A549 (cell line): ENCODE data around the gene ERMN.

Experiments
- BCL3 ChIP-seq: fragments of >200 bp; sonication (Bioruptor Twin); formaldehyde crosslinking; IDR thresholded peaks from 3 replicates; pipeline ENCODE4 v1.6.1; 2016
- BHLHE40 ChIP-seq: IDR thresholded peaks from 2 replicates; pipeline ENCODE4 v1.6.1; 2012; ENCODE audit warnings: low read depth, low read length, inconsistent platforms
- CEBPB ChIP-seq, 2 experiments: fragments of >200 bp in 1 of 2; sonication (Bioruptor Twin) in 1 of 2; formaldehyde crosslinking in 1 of 2; IDR thresholded peaks; 2 replicates each; pipeline ENCODE4 v1.6.1; 2012 to 2016
- CTCF ChIP-seq: fragments of >200 bp; sonication (Bioruptor Twin); formaldehyde crosslinking; IDR thresholded peaks from 3 replicates; pipeline ENCODE4 v1.5.1; 2016
- E2F6 ChIP-seq: IDR thresholded peaks from 2 replicates; pipeline ENCODE4 v1.6.1; 2012; ENCODE audit warnings: low read depth, borderline replicate concordance
- EP300 ChIP-seq, 2 experiments: fragments of >200 bp; sonication (Bioruptor Twin); formaldehyde crosslinking; IDR thresholded peaks; 2 replicates in 1 of 2; 3 replicates in 1 of 2; pipeline ENCODE4 v1.6.1; 2016 to 2017
- FOSL2 ChIP-seq, 2 experiments: fragments of 450-650 bp in 1 of 2; fragments of >200 bp in 1 of 2; sonication (Bioruptor Twin) in 1 of 2; formaldehyde crosslinking; IDR thresholded peaks; 2 replicates each; pipeline versions ENCODE4 v1.5.0 to v1.6.1; 2016 to 2020; ENCODE audit warnings: mild to moderate bottlenecking in 1 of 2, moderate library complexity in 1 of 2
- HMGXB4 ChIP-seq: fragments of 250-450 bp; sonication (Bioruptor Pico); IDR thresholded peaks from 2 replicates; pipeline ENCODE4 v1.5.0; 2021; ENCODE audit warnings: mild to moderate bottlenecking, moderate library complexity, borderline replicate concordance
- PBX3 ChIP-seq: IDR thresholded peaks from 2 replicates; pipeline ENCODE4 v1.6.1; 2012
- POLR2A ChIP-seq: IDR thresholded peaks from 2 replicates; pipeline ENCODE4 v1.6.1; 2012; ENCODE audit warnings: mild to moderate bottlenecking, low read length
- TP53 ChIP-seq: fragments of 250-450 bp; sonication (Bioruptor Pico); IDR thresholded peaks from 2 replicates; pipeline ENCODE4 v1.5.0; 2021; ENCODE audit warnings: mild to moderate bottlenecking, moderate library complexity

- TF ChIP-seq HMGXB4 (CRISPR knock-in tag), result no peak
- TF ChIP-seq PBX3, result no peak
- peak; percentile 75 for TF ChIP-seq CTCF
- TF ChIP-seq POLR2A, result no peak
- TF ChIP-seq TP53 (CRISPR knock-in tag), result no peak
- no peak for TF ChIP-seq E2F6
- TF ChIP-seq BCL3, result no peak
- no peak for TF ChIP-seq EP300 (IDR thresholded peaks at IDR 0.05)
- no peak for TF ChIP-seq BHLHE40
- TF ChIP-seq FOSL2 (IDR thresholded peaks at IDR 0.05), result no peak
- no peak for TF ChIP-seq FOSL2 (CRISPR knock-in tag; IDR thresholded peaks at IDR 0.05)
- TF ChIP-seq CEBPB (IDR thresholded peaks at IDR 0.05), result no peak
Measured at GRCh38 chr2:157336137-157337010, 10.8 kb upstream of the ERMN start.
